HEK293 (cell line): ENCODE results near the gene CELF6.

ENCODE experiments used
- ZNF175 ChIP-seq: fragments of 450-650 bp; formaldehyde crosslinking; IDR thresholded peaks from 2 replicates; pipeline ENCODE4 v1.5.1; 2016; ENCODE audit warnings: missing biosample characterization, missing genetic modification characterization
- ZNF292 ChIP-seq: fragments of 450-650 bp; formaldehyde crosslinking; IDR thresholded peaks from 2 replicates; pipeline ENCODE4 v1.5.1; 2016; ENCODE audit warnings: low read depth, missing biosample characterization, missing genetic modification characterization, borderline replicate concordance
- ZNF626 ChIP-seq: fragments of 450-650 bp; sonication (Bioruptor Pico); formaldehyde crosslinking; IDR thresholded peaks from 2 replicates; pipeline ENCODE4 v1.5.1; 2018; ENCODE audit warnings: missing biosample characterization, missing genetic modification characterization, inconsistent platforms
- TF ChIP-seq, protein P1 (sequence below): fragments of 450-650 bp; formaldehyde crosslinking; IDR thresholded peaks from 2 replicates; pipeline ENCODE4 v1.5.1; 2016; ENCODE audit warnings: missing biosample characterization, missing genetic modification characterization

GRCh38 chr15:72236381-72237003 lies 83.5 kb downstream of the CELF6 start:
- TF ChIP-seq ZNF626 (tag by site-specific recombination) (no peak), ZNF175 (tag by site-specific recombination) (no peak), ZNF292 (tag by site-specific recombination) (no peak)
- TF ChIP-seq, protein P1, sequence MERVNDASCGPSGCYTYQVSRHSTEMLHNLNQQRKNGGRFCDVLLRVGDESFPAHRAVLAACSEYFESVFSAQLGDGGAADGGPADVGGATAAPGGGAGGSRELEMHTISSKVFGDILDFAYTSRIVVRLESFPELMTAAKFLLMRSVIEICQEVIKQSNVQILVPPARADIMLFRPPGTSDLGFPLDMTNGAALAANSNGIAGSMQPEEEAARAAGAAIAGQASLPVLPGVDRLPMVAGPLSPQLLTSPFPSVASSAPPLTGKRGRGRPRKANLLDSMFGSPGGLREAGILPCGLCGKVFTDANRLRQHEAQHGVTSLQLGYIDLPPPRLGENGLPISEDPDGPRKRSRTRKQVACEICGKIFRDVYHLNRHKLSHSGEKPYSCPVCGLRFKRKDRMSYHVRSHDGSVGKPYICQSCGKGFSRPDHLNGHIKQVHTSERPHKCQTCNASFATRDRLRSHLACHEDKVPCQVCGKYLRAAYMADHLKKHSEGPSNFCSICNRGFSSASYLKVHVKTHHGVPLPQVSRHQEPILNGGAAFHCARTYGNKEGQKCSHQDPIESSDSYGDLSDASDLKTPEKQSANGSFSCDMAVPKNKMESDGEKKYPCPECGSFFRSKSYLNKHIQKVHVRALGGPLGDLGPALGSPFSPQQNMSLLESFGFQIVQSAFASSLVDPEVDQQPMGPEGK (tag by site-specific recombination), result no peak
